Muscle layer of colon (tissue), 2 donors: ENCODE results near the gene SV2B.

ENCODE experiments used
- H3K27ac ChIP-seq: one replicate; pipeline ENCODE4 v1.7.0; 2013; ENCODE audit warnings: low read depth, mild to moderate bottlenecking, low read length, moderate library complexity
- H3K27me3 ChIP-seq, 2 donors: one replicate each; pipeline ENCODE4 v1.7.0; 2013; ENCODE audit warnings: low read length in 2 of 2, mild to moderate bottlenecking in 2 of 2; ENCODE audit not compliant: insufficient read depth in 2 of 2, control insufficient read depth in 1 of 2
- H3K36me3 ChIP-seq: one replicate; pipeline ENCODE4 v1.7.0; 2013; ENCODE audit warnings: mild to moderate bottlenecking, low read length; ENCODE audit not compliant: insufficient read depth
- H3K4me1 ChIP-seq: one replicate; pipeline ENCODE4 v1.7.0; 2013; ENCODE audit warnings: mild to moderate bottlenecking, low read length; ENCODE audit not compliant: insufficient read depth
- H3K4me3 ChIP-seq, 2 donors: one replicate each; pipeline ENCODE4 v1.7.0; 2013; ENCODE audit warnings: low read length in 2 of 2, low read depth in 1 of 2, mild to moderate bottlenecking in 1 of 2, moderate library complexity in 1 of 2
- H3K9ac ChIP-seq: one replicate; pipeline ENCODE4 v1.7.0; 2013; ENCODE audit warnings: low read length
- H3K9me3 ChIP-seq: one replicate; pipeline ENCODE4 v1.7.0; 2013; ENCODE audit warnings: mild to moderate bottlenecking, low read length
- donor health status: abdominal sarcoma.
- donor health status: Adenocarcinoma of cecum.

SV2B gene

DNA sequence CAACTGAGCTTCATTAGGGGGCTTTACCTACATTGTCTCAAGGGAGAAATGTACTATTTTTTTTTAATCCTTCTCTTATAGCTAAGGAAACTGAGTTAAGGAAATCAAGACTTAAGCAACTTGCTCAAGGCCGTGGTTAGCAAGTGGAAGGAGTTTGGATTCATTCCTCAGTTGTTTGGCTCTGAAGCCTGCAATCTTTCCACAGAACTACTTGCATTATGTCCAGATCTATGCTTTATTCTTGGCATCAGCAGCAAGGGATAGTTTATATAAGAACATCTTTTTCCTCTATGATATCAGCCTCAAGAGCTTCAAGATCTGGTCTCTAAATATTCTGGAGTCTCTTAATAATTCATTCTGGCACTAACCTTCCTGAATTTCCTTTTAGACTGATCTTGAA lies 182.4 kb downstream of the SV2B start:
- Histone ChIP-seq H3K9me3 (no peaks in the 10 kb centered on the region), H3K36me3 (no peaks in the 10 kb centered on the region), H3K4me1 (no peaks in the 10 kb centered on the region), H3K4me3 (no peak overlapping the region), H3K27me3 (no peaks in the 10 kb centered on the region), H3K27ac (no peak overlapping the region), H3K9ac (no peak overlapping the region)

DNA sequence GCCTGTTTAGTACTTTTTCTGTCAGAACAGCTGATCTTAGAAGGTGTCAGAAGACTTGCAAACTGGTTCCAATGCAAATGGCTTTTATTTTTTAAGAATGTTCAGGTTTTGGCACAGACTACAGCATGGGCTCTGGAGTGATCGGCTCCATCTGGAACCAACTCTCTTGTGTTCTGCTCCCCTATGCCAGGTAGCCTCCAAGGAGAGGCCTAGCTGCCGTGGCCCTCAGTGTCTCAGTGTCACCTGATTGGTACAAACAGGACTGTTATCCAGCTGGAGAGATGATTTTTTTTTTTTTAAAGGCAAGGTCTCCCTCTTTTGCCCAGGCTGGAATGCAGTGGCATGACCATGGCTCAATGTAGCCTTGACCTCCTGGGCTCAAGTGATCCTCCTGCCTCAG lies 183.1 kb downstream of the SV2B start:
- H3K4me1 ChIP-seq: no peaks in the 10 kb centered on the region

DNA sequence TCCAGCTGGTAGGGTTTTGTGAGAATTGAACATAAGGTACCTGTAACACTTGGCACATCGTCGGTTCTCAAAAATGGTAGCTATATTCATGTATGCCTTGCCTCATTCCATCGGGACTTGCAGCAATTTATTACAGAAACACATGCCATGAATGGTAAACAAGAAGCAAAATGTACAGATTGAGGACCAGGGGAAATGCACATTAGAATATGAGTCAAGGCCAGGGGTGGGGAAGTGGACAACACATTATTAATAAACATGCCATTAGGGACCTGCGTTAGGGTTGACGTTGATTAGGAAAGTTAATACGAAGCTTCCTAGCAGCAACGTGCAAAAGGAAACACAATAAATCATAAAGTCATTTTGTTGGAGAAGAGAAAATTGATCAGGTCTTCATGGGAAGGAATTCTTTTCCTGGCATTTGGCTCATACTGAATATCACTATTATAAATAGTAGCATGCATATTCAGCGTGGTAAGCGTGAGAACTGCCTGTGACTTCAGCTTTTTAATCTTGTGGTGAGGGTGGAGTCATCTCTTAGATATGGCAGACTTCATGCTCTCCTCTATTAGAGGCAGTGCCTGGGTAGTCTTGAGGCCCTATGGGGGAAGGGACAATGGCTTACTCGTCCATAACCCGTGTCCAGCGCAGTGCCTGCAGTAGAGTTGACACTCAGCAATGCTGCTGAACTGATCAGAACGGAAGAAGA lies 184.9 kb downstream of the SV2B start:
- H3K27me3 ChIP-seq: no peaks in the 10 kb centered on the region
- H3K4me1 ChIP-seq: no peaks in the 10 kb centered on the region
- H3K36me3 ChIP-seq: no peaks in the 10 kb centered on the region
- H3K9me3 ChIP-seq: no peaks in the 10 kb centered on the region
- no peak overlapping the region for H3K9ac ChIP-seq
- no peak overlapping the region for H3K27ac ChIP-seq
- no peak overlapping the region for H3K4me3 ChIP-seq

More for the DNA sequence above, 183.1 kb downstream of the SV2B start:
- Histone ChIP-seq H3K27ac (no peak overlapping the region), H3K27me3 (no peaks in the 10 kb centered on the region), H3K9me3 (no peaks in the 10 kb centered on the region), H3K36me3 (no peaks in the 10 kb centered on the region), H3K4me3 (no peak overlapping the region), H3K9ac (no peak overlapping the region)

DNA sequence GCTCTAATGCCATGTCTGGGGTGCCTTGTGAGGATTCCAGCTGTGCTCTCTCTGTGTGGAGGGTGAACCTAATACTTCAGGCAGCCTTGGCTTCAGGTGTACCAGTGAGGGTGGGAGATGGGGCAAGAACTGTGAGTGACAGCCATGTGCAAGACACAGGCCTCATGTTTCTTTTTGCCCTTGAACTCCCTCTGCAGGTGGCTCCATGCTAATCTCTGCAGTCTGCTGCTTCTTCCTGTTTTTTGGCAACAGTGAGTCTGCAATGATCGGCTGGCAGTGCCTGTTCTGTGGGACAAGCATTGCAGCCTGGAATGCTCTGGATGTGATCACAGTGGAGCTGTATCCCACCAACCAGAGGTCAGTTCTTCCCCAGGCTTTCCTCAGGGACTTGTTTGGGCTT lies 189.3 kb downstream of the SV2B start:
- Histone ChIP-seq H3K9me3 (no peaks in the 10 kb centered on the region), H3K36me3 (no peaks in the 10 kb centered on the region), H3K27ac (no peak overlapping the region), H3K4me1 (no peaks in the 10 kb centered on the region), H3K4me3 (no peak overlapping the region), H3K9ac (no peak overlapping the region), H3K27me3 (no peaks in the 10 kb centered on the region)

DNA sequence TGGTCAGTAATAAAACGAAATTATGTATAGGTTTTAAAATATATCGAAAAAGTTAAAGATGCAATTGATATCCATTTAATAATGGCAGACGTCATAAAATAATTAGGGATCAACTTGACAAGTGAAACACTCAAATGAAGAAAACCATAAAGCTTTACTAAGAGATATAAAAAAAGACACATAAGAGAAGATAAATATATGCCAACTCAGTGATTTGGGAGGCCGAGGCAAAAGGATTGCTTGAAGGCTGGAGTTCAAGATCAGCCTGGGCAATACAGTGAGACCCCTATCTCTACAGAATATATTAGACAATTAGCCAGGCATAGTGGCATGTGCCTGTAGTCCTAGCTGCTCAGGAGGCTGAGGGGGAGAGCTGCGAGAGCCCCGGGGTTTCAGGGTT lies 190.5 kb downstream of the SV2B start:
- no peaks in the 10 kb centered on the region for H3K36me3 ChIP-seq
- no peaks in the 10 kb centered on the region for H3K9me3 ChIP-seq
- no peaks in the 10 kb centered on the region for H3K4me1 ChIP-seq
- H3K27ac ChIP-seq: no peak overlapping the region
- H3K9ac ChIP-seq: no peak overlapping the region
- H3K4me3 ChIP-seq: no peak overlapping the region
- no peaks in the 10 kb centered on the region for H3K27me3 ChIP-seq

DNA sequence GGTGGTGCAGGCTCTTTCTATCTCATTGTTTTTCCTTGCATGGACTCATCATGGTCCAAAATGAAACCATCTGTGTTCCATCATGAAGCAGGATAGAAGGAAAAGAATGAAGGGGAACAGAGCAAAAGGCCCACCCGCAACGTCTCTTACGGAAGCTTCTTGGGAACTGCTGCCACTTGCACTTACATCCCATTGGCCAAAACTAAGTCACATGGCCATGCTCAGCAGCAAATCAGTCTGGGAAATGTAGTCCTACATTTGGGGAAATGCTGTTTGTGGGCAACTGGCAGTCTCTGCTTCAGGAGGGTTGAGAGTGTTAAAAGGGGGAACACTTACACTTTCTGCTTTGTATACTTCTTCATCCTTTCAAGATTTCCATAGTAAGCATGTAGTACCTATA lies 191.6 kb downstream of the SV2B start:
- peaks cover 0 to 2% of the 10 kb centered on the region in 2 donors for H3K27me3 ChIP-seq
- H3K9ac ChIP-seq: no peak overlapping the region
- H3K9me3 ChIP-seq: no peaks in the 10 kb centered on the region
- H3K4me1 ChIP-seq: no peaks in the 10 kb centered on the region
- no peaks in the 10 kb centered on the region for H3K36me3 ChIP-seq
- H3K27ac ChIP-seq: no peak overlapping the region
- no peak overlapping the region for H3K4me3 ChIP-seq

DNA sequence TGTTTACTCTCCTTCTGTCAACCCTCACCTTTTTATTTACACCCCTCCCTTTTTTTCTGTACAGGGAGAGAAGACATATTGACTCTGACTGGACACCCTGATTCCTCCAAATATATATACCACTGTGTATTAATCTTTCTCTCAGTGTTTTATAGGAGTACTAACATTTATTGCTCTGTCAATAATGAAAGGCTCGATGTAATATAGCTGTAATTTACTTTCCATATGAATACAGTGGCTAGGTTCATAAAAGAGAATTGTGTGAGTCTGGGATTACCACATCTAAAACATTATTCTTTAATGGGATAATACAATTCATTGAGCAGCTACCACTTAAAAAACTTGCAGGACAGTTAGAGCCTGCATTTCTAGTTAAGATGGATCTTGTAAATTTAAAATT lies 194.3 kb downstream of the SV2B start:
- Histone ChIP-seq H3K4me3 (no peak overlapping the region), H3K27me3 (peaks cover 0 to 5% of the 10 kb centered on the region in 2 donors), H3K36me3 (no peaks in the 10 kb centered on the region), H3K27ac (no peak overlapping the region), H3K9me3 (no peaks in the 10 kb centered on the region), H3K9ac (no peak overlapping the region), H3K4me1 (no peaks in the 10 kb centered on the region)

DNA sequence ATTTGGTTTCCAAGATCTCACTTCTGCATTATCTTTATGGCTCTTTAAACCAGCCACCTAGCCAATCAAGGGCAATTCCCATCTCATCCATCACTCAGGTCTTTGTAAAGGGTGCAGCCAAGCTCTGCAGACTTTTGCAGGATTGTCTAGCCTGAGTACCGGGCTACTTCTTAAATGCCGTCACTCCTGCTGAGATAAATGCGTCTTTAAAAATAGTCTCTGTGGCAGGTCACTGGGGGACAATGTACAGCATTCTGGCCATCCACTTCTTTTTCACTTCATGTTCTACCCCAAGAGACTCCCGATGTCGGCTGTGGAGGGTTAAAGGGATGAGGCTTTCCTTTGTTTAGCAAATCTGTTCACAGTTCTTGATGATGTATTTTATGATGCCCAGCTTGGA lies 194.7 kb downstream of the SV2B start:
- H3K36me3 ChIP-seq: no peaks in the 10 kb centered on the region
- H3K27ac ChIP-seq: no peak overlapping the region
- H3K27me3 ChIP-seq: peaks cover 0 to 5% of the 10 kb centered on the region in 2 donors
- H3K4me1 ChIP-seq: no peaks in the 10 kb centered on the region
- H3K9me3 ChIP-seq: no peaks in the 10 kb centered on the region
- no peak overlapping the region for H3K4me3 ChIP-seq
- H3K9ac ChIP-seq: no peak overlapping the region

DNA sequence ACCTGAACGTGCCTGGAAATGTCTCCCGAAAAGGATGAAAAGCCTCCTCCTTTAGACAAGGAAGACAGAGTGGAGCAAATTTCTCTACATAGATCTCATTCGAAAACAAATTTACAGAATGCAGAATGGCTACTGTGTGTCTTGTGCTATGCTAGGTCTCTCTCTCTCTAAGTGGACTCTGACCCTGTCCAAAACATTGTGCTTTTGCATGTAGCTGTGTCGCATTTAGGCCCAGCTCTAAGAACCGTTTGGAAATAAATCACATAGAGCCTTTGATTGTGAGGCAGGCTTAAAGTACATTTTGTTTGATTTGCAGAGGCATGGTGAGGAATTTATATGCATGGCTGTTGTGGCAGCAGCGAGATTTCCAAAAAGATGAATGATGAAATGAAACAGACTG lies 198.0 kb downstream of the SV2B start:
- H3K4me1 ChIP-seq: peaks cover 6% of the 10 kb centered on the region

DNA sequence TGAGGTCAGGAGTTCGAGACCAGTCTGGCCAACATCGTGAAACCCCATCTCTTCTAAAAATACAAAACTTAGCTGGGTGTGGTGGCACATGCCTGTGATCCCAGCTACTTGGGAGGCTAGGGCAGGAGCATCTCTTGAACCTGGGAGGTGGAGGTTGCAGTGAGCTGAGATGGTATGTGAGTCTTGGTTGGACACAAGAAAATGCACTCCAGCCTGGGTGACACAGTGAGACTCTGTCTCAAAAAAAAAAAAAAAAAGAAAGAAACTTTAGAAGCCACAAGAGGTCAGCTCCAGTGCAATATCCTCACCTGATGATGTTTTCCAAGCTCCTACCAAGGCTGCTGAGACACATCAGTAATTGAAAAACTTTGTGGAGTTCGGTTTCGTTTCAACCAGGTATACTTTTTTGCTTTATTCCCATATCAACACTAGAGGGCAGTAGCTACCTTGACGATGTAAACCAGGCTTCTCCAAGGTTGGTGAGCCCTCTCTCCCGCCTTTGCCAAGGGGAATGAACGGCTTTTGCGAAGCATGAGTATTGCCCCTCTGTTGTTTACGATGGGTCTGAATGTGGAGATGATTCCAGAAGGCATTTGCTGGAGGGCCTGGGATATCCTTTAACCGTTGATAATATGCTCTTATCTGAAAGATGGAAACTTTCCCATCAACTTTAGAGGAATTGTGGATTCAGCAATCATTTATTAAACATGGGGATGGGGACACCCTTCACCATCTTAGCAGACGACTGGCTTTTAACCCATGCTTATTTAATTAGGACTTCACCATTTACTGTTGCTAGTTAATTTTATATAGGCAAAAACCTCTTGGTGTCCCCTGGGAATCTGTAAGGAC lies 202.8 kb downstream of the SV2B start:
- Histone ChIP-seq H3K4me1 (peaks cover 6% of the 10 kb centered on the region), H3K27me3 (peaks cover 16 to 17% of the 10 kb centered on the region in 2 donors), H3K27ac (no peak overlapping the region), H3K9me3 (no peaks in the 10 kb centered on the region), H3K4me3 (no peak overlapping the region), H3K9ac (no peak overlapping the region), H3K36me3 (no peaks in the 10 kb centered on the region)

More for the DNA sequence above, 198.0 kb downstream of the SV2B start:
- Histone ChIP-seq H3K27ac (no peak overlapping the region), H3K9ac (no peak overlapping the region), H3K9me3 (no peaks in the 10 kb centered on the region), H3K27me3 (peaks cover 3 to 7% of the 10 kb centered on the region in 2 donors), H3K4me3 (no peak overlapping the region), H3K36me3 (no peaks in the 10 kb centered on the region)

DNA sequence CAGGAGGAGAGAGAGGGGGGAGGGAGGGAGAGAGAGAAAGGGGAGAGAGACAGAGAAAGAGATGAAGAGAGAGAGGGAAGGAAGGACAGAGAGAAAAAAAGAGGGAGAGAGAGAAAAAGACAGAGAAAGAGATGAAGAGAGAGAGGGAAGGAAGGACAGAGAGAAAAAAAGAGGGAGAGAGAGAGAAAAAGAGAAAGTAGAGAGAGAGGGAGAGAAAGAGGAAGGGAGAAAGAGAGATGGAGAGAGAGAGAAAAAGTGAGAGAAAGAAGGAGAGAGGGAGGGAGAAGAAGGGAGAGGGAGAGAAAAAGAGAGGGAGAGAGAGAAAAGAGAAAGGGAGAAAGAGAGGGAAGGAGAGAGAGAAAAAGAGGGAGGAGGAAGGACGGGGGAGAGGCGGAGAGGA lies 204.2 kb downstream of the SV2B start:
- H3K4me1 ChIP-seq: peaks cover 6% of the 10 kb centered on the region
- no peak overlapping the region for H3K9ac ChIP-seq
- no peak overlapping the region for H3K27ac ChIP-seq
- no peaks in the 10 kb centered on the region for H3K9me3 ChIP-seq
- H3K36me3 ChIP-seq: no peaks in the 10 kb centered on the region
- peaks cover 16 to 17% of the 10 kb centered on the region in 2 donors for H3K27me3 ChIP-seq
- no peak overlapping the region for H3K4me3 ChIP-seq
